Stimulated activated CD4-positive, alpha-beta T cell treated with anti-CD3 and anti-CD28 coated beads, TNF-alpha, amount 100 ng/mL, for 48 hours (primary cell): Measurements from ENCODE around the gene DENND4C.
"Not testable (repeated sequence)": the region's sequence is repeated elsewhere in the genome, so short reads cannot be mapped to it uniquely, and the experiment has no call there.

Experiments
- DNase-seq, 3 donors: peaks; one replicate each; pipeline ENCODE4 v3.0.0-alpha.2; 2020; ENCODE audit warnings: low read depth in 3 of 3

DENND4C gene

DNA sequence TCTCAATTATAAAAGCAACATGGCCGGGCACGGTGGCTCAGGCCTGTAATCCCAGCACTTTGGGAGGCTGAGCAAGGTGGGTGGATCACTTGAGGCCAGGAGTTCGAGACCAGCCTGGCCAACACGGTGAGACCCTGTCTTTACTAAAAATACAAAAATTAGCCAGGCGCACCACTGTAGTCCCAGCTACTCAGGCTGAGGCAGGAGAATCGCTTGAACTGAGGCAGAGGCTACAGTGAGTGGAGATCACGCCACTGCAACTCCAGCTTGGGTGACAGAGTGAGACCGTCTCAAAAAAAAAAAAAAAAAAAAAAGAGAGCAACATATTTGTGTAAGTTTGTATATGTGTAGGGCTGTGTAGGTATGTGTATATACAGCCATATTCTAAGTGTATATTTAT, 142.1 kb downstream of the DENND4C start:
- no peak for DNase-seq

DNA sequence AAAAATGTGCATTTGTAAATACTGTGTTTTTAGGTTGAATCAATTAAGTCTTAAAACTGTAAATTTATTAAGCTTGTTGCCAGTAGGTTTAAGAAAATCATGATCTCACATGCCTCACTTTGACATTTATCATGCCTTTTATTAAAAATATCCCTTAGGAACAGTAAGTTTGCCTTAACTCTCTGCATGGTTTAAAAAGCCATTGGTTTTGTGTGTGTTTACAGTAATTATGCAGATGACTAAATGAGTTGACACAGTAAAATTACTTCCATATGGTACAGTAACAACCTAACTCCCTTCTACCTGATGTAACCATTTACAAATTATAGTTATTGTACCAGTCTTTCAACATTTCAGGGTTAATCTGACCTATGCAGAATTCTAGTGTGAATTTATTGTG, 143.0 kb downstream of the DENND4C start:
- DNase-seq: no peak

DNA sequence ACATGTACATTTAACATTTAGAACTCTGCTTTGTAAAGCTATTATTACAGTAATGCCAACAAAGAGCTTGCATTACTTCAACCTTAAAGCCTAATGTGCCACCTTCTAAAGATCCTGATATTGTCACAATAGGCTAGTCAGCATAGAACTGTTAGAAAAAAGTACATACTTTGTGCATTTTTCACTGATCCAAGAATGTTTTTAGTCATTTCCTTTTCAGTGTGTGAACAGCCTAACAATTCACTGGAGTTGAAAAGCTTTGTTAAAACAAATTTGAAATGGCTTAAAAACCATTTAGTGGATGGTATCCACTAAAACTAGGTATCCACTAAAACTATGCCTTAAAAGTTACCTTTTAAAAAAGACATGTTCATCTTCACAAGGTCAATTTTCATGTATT, 145.0 kb downstream of the DENND4C start:
- no peak for DNase-seq

DNA sequence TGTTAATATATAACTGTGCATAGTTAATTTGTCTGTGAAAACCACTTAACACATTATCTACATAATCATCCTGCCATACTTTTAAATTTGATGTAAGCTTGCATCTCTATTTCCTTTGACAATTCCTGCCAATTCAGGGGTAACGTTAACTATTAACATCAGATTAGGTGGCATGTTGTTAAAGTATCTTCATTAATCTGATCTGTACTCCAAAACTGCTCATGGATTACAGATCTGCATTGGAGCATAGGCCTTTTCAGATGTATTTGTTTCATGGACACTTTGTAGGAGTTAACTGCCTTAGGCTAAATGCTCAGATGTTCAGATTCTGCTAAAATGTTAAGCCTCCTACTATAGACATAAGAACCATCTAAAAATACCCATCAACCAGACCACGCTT, 146.4 kb downstream of the DENND4C start:
- no peak for DNase-seq

DNA sequence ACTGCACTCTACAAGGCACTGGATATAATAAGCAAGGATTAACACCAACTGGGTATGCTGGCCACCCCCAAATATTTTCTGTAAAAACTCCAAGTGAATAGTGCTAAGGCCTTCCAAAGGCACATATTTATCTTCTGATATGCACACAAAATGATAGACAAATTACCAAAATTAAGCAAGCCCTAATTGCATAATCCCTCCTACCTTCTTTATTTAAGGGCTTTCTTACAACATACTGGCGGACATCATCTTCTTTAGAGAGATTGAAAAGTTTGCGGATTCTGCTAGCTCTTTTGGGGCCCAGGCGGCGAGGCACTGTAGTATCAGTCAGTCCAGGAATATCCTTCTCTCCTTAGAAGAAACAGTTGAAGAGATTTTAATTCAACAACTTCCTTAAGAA, 147.7 kb downstream of the DENND4C start:
- DNase-seq: no peak

DNA sequence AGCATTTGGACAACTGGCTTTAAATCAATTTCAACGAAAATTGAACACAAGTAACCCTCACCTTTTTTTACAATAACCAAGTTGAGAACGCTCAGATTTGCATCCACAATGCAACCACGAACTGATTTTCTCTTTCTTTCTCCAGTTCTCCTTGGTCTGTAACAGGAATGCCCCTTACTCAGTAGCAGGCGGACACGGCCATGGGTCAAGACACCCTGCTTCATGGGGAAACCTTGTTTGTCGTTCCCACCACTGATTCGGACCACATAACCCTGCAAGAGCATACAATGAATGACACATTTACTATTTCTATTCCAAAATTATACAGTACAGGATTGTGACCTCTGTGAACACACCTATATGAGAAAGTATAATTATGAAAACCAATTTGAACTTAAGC, 148.2 kb downstream of the DENND4C start:
- no peak for DNase-seq

DNA sequence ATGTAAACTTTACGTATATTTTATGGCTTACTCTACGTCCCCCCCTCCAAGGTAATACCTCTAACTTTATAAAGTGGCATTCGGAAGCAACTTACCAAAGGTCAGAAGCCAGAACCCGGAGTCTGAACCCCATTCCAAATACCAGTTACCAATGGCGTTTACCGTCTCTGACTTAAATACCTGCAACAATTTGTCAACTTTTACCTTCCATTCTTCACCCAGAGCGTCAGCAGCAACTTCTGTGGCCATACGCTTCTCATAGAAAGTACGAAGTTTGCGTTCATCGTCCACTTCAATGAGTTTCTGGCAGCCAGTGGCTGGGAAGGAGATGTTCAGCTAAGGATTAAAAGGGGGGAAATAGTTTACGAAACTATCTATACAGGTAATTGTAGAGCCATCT, 148.8 kb downstream of the DENND4C start:
- no peak for DNase-seq

DNA sequence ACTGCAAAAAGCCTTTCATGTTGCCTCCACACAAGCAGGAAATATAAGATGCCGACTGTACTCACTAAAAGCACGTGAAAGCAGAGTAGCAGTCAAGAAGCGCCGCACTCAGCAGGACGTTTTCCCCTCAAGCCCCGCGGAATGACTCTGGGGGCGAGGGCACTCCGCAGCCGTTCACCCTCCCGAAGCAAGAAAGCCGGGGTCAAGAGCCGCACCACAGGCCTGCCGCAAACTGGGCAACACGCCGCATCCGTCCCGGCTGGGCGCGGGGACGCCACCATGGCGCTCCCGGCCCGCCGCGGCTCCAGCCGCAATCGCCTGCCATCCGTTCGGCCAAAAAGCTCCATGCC, 149.2 kb downstream of the DENND4C start:
- DNase-seq: peak in 1 of 3 donors; percentile 18

DNA sequence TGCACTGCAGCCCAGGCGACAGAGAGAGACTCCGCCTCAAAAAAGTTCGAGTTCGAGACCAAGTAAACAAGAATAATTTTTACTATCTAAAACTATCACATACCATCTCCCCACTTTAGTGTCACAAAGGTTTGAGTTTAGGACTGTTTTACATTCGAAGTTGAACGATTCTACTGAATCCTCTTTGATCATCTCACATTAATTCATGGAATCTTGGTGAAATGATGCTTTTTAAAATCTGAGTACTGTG, 150.3 kb downstream of the DENND4C start:
- no peak for DNase-seq

DNA sequence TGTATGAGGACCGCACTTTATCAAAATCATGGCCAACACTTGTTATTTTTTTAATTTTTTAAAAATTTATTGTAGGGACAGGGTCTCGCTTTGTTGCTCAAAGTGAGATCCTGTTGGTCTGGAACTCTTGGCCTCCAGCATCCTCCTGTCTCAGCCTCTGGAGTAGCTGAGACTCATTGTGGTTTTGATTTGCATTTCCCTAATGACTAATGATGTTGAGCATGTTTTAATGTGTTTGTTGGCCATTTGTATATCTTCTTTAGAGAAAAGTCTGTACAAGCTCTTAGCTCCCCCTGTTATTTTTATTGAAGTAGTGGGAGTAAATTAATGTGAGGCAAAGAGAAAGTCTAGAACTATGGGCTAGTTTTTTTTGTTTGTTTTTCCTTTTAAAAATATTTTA, 151.2 kb downstream of the DENND4C start:
- no peak for DNase-seq

DNA sequence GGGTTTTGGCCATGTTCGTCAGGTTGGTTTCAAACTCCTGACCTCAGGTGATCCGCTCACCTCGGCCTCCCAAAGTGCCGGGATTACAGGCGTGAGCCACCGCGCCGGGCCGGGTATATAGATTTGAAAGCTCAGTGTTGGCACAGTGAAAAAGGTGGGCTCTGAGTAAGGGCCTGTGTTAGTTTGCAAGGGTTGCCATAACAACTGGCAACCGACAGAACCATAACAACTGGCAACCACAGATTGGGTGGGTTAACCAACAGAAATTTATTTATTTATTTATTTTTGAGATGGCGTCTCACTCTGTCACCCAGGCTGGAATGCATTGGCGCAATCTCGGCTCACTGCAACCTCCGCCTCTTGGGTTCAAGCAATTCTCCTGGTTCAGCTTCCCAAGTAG, 154.7 kb downstream of the DENND4C start:
- DNase-seq: not testable (repeated sequence)

DNA sequence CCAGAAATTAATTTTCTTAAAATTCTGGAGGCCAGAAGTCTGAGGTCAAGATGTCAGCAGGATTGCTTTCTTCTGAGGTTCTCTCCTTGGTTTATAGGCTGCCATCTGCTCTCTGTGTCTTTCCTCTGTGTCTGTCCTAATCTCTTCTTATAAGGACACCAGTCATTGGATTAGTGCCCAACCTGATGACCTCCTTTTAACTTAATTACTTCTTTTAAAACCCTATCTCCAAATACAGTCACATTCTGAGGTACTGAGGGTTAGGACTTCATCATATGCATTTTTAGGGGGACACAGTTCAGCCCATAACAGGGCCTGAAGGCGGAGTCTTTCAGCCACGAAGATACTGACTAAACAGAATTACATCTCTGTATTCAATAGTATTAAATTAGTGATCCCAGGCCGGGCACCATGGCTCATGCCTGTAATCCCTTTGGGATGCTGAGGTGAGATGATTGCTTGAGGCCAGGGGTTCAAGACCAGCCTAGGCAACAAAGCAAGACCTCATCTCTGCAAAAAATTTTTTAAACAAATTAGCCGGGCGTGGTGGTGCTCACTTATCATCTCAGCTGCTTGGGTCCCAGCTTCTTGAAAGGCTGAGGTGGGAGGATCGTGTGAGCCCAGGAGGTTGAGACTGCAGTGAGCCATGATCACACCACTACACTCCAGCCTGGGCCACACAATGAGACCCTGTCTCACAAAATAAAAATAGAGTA, 155.5 kb downstream of the DENND4C start:
- no peak for DNase-seq

DNA sequence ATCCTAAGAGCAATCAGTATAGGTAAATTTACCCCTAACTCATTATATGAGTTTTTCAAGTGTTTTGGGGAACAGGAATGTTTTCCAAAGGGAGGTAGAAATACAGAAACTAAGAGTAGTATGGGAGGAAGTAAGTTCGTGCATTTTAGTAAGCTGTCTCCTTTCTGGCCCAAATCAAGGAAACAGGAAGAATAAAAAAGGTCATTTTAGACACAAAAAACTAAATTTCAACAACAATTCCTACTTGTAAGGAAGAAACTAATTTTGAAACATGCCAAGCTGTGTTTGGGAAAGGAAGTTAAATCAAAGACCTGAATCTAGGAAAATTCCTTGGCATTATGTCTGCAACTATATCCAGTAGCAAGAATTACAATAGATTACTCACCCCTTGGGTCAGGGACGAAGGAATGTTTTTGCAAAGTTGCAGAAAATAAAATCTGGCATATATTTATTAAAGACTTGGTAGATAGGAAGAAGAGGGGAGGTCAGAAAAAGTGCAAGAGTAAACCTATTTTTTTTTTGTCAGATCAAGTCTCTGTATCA, 156.1 kb downstream of the DENND4C start:
- DNase-seq: no peak

DNA sequence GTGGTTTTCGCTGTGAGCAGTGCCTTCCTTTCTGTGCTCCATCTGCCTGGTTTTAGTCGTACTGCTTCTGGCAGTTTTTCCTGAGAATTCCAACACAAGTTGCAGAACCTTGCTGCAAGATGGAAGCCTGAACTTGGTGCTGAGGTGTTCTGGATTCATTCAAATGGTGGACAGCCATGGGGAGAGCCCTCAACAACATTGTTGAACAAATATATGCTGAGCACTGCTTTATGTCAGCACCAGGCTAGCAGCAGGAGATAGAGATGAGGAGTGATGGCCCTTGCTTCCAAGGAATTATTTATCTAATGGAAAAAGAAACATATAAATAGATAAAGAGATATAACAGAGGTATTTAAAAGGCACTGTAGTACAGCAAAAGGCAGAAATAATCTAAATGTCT, 156.8 kb downstream of the DENND4C start:
- no peak for DNase-seq

DNA sequence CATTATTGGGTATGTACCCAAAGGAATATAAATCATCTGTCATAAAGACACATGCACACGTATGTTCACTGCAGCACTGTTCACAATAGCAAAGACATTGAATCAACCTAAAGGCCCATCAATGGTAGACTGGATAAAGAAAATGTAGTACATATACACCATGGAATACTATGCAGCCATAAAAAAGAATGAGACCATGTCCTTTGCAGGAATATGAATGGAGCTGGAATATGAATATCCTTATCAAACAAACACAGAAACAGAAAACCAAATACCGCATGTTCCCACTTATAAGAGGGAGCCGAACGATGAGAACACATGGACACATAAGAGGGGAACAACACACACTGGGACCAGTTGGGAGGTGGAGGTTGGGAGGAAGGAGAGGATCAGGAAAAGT, 159.0 kb downstream of the DENND4C start:
- not testable (repeated sequence) for DNase-seq

DNA sequence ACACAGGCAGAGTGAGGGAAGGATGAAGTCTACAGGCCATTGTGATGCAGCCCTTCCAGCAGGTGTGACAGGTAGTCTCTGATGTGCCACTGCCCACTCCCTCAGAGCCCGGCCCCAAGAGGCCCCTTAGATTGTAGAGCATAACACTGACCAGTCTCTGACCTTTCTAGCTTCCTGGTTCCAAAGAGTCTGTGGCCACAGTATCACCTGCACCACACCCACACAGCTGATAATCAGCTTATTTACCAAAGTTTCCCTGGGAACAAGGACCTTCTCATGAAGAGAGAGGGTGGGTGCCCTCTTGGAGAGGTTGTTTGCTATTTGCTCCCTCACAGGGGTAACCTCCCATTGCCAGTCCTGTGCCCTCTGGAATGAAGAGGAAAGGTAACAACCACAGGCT, 167.4 kb downstream of the DENND4C start:
- no peak for DNase-seq

DNA sequence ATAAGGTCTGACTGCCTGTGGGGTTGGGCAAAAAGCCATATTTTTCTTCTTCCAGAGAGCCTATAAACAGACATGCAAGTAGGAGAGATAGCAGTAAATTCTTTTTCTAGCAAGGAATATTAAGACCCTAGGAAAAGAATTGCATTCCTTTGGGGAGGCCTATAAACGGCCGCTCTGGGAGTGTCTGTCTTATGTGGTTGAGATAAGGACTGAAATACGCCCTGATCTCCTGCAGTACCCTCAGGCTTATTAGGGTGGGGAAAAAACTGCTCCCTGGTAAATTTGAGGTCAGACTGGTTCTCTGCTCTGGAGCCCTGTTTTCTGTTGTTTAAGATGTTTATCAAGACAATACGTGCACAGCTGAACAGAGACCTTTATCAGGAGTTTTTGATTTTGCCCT, 172.7 kb downstream of the DENND4C start:
- not testable (repeated sequence) for DNase-seq

DNA sequence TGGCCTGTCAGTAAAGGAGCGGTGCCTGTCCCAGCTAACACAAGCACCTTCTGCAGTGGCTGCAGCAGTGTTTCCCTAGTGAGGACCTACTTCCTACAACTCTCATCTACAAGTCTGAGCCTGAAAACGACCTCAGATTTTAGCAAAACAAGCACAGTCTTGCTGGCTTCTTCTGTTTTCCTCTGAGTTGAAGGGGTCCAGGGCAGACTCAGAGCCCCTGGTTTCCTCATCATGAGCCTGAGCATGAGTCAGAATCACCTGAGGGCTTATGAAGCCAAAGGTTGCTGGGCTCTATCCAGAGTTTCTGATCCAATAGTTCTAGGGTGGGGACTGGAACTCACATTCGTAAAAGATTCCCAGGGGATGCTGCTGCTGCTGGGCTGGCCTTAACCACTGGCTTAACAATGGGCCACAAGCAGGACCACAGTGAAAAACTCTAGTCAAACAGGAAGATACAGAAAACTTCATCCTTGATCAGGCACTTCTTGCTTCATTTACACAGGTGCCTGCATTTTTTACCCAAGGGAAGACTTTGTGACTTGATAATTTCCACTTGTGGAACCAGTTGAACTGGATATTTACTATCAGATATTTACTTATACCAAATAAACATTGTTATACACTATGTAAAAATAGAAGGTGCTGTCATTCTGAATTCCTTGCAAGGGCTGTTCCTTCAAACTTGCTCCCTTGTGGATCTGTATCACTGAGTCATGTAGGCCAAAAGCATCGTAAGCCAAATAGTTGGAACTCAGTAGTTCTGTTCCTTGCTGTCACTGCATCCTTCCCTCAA, 174.0 kb downstream of the DENND4C start:
- no peak for DNase-seq

DNA sequence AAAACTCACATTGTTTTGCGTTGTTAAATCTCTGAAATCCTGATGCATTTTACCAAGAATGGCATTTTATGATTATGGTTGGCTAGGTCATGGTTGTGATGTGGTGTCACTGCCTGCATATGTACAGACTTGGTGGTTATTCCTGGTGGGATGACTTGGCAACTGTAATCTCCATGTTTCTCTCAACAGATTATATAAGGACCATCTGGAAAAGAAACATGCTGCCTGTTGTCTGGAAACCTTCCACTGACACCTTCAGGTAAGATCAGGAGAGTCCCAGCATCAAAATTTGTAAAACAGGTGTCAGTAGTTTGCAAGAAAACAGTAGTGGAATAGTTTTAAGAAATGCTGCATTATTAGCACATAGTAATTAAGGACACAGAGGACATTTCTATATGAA, 175.3 kb downstream of the DENND4C start:
- no peak for DNase-seq

DNA sequence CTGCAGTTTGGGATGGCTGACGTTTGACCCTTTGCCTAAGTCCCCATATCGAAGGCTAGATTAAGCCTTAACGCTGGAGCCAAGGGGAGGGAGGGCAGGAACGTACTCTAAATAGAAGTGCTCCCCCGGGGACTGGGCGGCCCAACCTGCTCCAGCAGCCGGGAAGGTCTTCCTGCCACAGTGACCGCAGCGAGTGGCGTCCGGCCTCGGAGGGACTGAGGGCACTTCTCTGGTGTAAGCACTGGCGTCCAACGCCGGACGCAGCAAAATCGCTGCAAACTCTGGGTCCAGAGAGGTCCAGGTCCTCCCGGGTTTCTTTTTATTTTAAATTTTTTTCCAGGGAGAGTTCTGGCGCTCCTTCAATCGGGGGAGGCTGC, 177.8 kb downstream of the DENND4C start:
- no peak for DNase-seq

DNA sequence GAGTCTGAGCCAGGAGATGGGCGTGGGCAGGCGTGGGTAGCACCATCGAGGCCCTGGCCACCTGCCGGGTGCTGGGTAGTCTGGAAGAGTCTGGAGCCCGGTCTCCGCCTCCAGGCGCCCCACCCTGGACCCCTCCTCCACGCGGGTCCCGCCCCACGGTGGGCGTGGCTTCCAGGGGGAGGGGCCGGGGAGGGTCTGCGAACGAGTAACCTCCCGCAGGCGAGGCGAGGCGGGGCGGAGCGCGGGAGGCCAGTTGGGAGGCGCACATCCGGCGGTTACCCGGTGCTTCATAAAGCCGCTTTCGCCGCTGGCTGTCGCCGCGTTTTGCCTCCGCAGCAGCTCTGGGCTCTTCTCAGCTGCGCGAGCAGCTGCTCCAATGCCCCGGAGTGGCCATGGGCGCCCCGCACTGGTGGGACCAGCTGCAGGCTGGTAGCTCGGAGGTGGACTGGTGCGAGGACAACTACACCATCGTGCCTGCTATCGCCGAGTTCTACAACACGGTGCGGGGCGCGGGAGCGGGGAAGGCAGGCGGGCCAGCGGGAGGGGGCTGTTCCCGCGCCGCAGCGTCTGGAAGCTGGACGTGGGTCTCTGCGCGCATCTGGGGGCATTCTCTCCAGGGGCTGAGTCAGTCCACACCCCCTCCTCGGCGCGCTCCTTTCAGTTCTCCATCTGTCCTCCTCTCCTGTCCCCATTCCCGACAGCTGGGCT, 178.4 kb downstream of the DENND4C start, which contains the start of gene ACER2:
TSS of gene ACER2 (plus strand) at position 317 of the 708 bp plus-strand sequence. CDS start at position 393, 76 bp downstream.
- DNase-seq: peak; percentile 86 to 92 (median 91)

DNA sequence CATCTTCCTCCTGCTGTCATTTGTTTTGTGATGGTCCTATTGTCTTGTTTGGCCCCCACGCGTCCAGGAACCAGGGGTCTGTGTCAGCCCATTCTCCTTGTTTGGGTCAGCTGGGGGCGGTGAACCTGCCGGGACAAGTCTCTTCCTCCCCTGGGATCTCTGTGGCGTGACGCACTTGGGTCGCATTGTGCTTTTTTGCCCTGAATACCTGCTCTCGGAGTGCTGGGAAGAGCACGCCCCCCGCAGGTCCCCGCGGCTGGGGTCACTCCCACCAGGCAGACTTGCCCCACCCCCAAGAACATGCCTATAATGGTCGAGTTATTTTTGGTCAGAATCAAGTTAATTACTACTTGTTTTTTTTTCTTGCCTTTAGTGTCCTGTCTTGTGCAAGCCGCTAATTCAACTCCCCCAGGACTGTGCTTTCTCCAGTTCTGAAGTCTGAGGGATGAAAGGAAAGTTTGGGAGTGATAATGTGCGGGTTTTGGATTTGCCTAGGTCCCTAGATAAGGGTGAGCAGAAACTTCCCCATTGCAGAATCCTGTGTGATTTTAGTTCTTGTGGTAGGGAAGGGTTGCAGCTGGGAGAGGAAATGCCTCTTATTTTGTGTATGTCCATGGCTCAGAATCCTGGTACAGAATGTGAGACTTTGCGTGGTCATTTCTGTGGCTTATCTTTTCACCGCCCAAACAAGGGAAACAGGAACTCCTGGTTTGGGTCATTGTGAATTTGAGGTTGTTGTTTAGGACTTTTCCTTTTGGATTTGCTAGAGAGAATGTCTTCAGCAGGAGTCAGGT, 179.1 kb downstream of the DENND4C start:
- peak in 1 of 3 donors; percentile 4 for DNase-seq
